H54 (cell line): ENCODE results near the gene LRP3.
"Not testable (repeated sequence)": the region's sequence is repeated elsewhere in the genome, so short reads cannot be mapped to it uniquely, and the experiment has no call there.

ENCODE experiments used
- DNase-seq: peaks from one replicate; pipeline ENCODE4 v3.0.0; 2011; ENCODE audit warnings: low spot score, mixed read lengths; ENCODE audit not compliant: insufficient read length
- FAIRE-seq: peaks from 3 replicates; lab custom pipeline; 2011; peaks lifted over from hg19 to GRCh38; lab: Jason Lieb, UNC
- POLR2A ChIP-seq: IDR thresholded peaks from 2 replicates; pipeline ENCODE4 v1.6.1; 2011; ENCODE audit warnings: low read depth, mild to moderate bottlenecking, low read length

The LRP3 gene

GRCh38 chr19:33168528-33168927 lies 25.6 kb upstream of the LRP3 start:
- DNase-seq (no peak), FAIRE-seq (no peak)
- no peak for TF ChIP-seq POLR2A

- no peak for FAIRE-seq
Measured at GRCh38 chr19:33171222-33171795, 22.8 kb upstream of the LRP3 start.

GRCh38 chr19:33171916-33172359 lies 22.2 kb upstream of the LRP3 start:
- FAIRE-seq (no peak), DNase-seq (no peak)
- no peak for TF ChIP-seq POLR2A

More at GRCh38 chr19:33171222-33171795, 22.8 kb upstream of the LRP3 start:
- no peak for DNase-seq
- TF ChIP-seq POLR2A, result no peak

GRCh38 chr19:33174186-33174585 lies 19.9 kb upstream of the LRP3 start:
- no peak for DNase-seq
- FAIRE-seq, result no peak
- TF ChIP-seq POLR2A, result no peak

- DNase-seq, result no peak
- no peak for TF ChIP-seq POLR2A
- no peak for FAIRE-seq
Measured at GRCh38 chr19:33175156-33175782, 18.9 kb upstream of the LRP3 start.

GRCh38 chr19:33175886-33176669 lies 18.1 kb upstream of the LRP3 start:
- FAIRE-seq (no peak), DNase-seq (no peak)
- TF ChIP-seq POLR2A, result no peak

GRCh38 chr19:33176670-33177416 lies 17.3 kb upstream of the LRP3 start:
- FAIRE-seq, result peak; percentile 86
- peak; percentile 99 for TF ChIP-seq POLR2A
- peak; percentile 99 for DNase-seq

- FAIRE-seq (no peak), DNase-seq (no peak)
- no peak for TF ChIP-seq POLR2A
Measured at GRCh38 chr19:33177417-33177979, 16.6 kb upstream of the LRP3 start.

GRCh38 chr19:33186431-33187182 lies 7.5 kb upstream of the LRP3 start:
- no peak for TF ChIP-seq POLR2A
- no peak for FAIRE-seq
- DNase-seq, result no peak

GRCh38 chr19:33187183-33187540 lies 7.0 kb upstream of the LRP3 start:
- TF ChIP-seq POLR2A, result no peak; the same call in 1 of the 2 replicates
- FAIRE-seq, result no peak
- no peak for DNase-seq

- TF ChIP-seq POLR2A, result no peak
- DNase-seq (no peak), FAIRE-seq (no peak)
Measured at GRCh38 chr19:33189453-33189852, 4.7 kb upstream of the LRP3 start.

- FAIRE-seq, DNase-seq: not testable (repeated sequence)
Measured at GRCh38 chr19:33191092-33191491, 3.0 kb upstream of the LRP3 start.

- FAIRE-seq (no peak), DNase-seq (no peak)
- no peak for TF ChIP-seq POLR2A
Measured at GRCh38 chr19:33191501-33191900, 2.6 kb upstream of the LRP3 start.
